K562 (cell line): Measurements from ENCODE around the gene IFNA8. TPM values are rescaled to one million over a fixed set of nuclear protein-coding genes. Genes with fewer than 3 reads are reported as not detected.

Experiments
- GTF2A2 ChIP-seq: IDR thresholded peaks from 2 replicates; pipeline ENCODE4 v1.6.1; 2016; ENCODE audit warnings: mild to moderate bottlenecking, missing genetic modification characterization, missing compliant biosample characterization
- HDAC6 ChIP-seq: IDR thresholded peaks from 2 replicates; pipeline ENCODE4 v1.6.1; 2012; ENCODE audit warnings: low read depth, mild to moderate bottlenecking, control low read depth, inconsistent platforms, low read length, moderate library complexity
- HNRNPK ChIP-seq: fragments of 200-400 bp; formaldehyde crosslinking; IDR thresholded peaks from one replicate; pipeline ENCODE4 v1.6.1; 2018; ENCODE audit warnings: mild to moderate bottlenecking, low read depth, low read length; ENCODE audit not compliant: poor library complexity, severe bottlenecking
- KLF16 ChIP-seq: IDR thresholded peaks from 2 replicates; pipeline ENCODE4 v1.6.1; 2016; ENCODE audit warnings: antibody characterized with exemption
- NCOA4 ChIP-seq: fragments of 450-650 bp; IDR thresholded peaks from 2 replicates; pipeline ENCODE4 v1.6.1; 2018; ENCODE audit warnings: mild to moderate bottlenecking; ENCODE audit not compliant: partially characterized antibody
- PREB ChIP-seq: sonication (generic); formaldehyde crosslinking; IDR thresholded peaks from 2 replicates; pipeline ENCODE4 v1.8.1; 2023; ENCODE audit warnings: mild to moderate bottlenecking, missing genetic modification reagents
- STAG1 ChIP-seq: sonication (generic); formaldehyde crosslinking; IDR thresholded peaks from 2 replicates; pipeline ENCODE4 v1.5.0; 2020; ENCODE audit warnings: missing genetic modification reagents, borderline replicate concordance
- ZBTB5 ChIP-seq: fragments of 450-650 bp; IDR thresholded peaks from 2 replicates; pipeline ENCODE4 v1.6.1; 2017; ENCODE audit warnings: antibody characterized with exemption
- ZNF165 ChIP-seq: fragments of 250-450 bp; sonication (Bioruptor Pico); IDR thresholded peaks from 2 replicates; pipeline ENCODE4 v1.4.0; 2020; ENCODE audit warnings: borderline replicate concordance
- ZNF347 ChIP-seq: fragments of 450-650 bp; formaldehyde crosslinking; IDR thresholded peaks from 2 replicates; pipeline ENCODE4 v1.4.0; 2020; ENCODE audit warnings: low read depth, mild to moderate bottlenecking, moderate library complexity
- polyA plus RNA-seq, 8 experiments: library from polyadenylated mRNA; depleted of rRNA in 4 of 8; stranded (reverse) in 5 of 8; unstranded in 3 of 8; fragments of >200 nt; fragmentation: Nextera tagmentation in 2 of 8; fragmentation: Illumina TruSeq in 1 of 8; extraction: Ambion mirVana in 2 of 8; extraction: Trizol in 1 of 8; gene quantifications; 2 replicates each; pipeline versions ENCODE4 v1.2.1 to v1.2.3, GENCODE V29; 2011 to 2014; ENCODE audit warnings: inconsistent platforms in 1 of 8, missing spikeins in 1 of 8
- total RNA-seq, 7 experiments: library from RNA; depleted of rRNA in 6 of 7; stranded (reverse); fragments of >200 nt in 6 of 7; fragmentation: Illumina TruSeq in 2 of 7; extraction: Trizol in 2 of 7; gene quantifications; 2 replicates each; pipeline versions ENCODE4 v1.2.1 to v1.2.3, GENCODE V29; 2011 to 2021; ENCODE audit warnings: low replicate concordance in 1 of 7

The IFNA8 gene
- total and polyA plus RNA-seq, 9 of the 15 experiments (the other 6 are each of a cell fraction or from before 2014, with no cell fraction given) = not detected

GRCh38 chr9:21440139-21440538 lies 31.2 kb downstream of the IFNA8 start, which contains the start of gene IFNA1 (continued):
- TF ChIP-seq ZBTB5 (no peak), ZNF165 (CRISPR knock-in tag) (no peak), PREB (CRISPR knock-in tag) (no peak), KLF16 (no peak), STAG1 (no peak), HNRNPK (no peak), GTF2A2 (tag) (no peak), ZNF347 (CRISPR knock-in tag) (no peak), HDAC6 (no peak), NCOA4 (no peak)
